IMR-90 (cell line): ENCODE results near the gene CFAP61. TPM values are rescaled to one million over a fixed set of nuclear protein-coding genes. Genes with fewer than 3 reads are reported as not detected.

Experiments
- ATAC-seq: fragments of 200-7000 bp; cut with Tn5 transposase; 2 replicates; pipeline ENCODE4 v1.9.1; 2020; ENCODE audit warnings: low read depth, mild to moderate bottlenecking, moderate library complexity
- BruUV-seq: library from RNA; stranded (reverse); fragments of 400-500 nt; replicated peaks from 2 replicates; lab custom pipeline; 2021; lab: Mats Ljungman, UMichigan
- CTCF ChIA-PET: fragments of 300-600 bp; formaldehyde crosslinking; extraction: SDS; loops from one replicate; lab custom pipeline; 2021; ENCODE audit warnings: antibody characterized with exemption; lab: Yijun Ruan, JAX
- POLR2A ChIA-PET: fragments of 300-600 bp; sonication (Branson Sonifier 250); formaldehyde crosslinking; loops from one replicate; lab custom pipeline; 2022; ENCODE audit warnings: antibody characterized with exemption; ENCODE audit not compliant: unreplicated experiment; lab: Charles Lee
- DNase-seq: peaks from one replicate; pipeline ENCODE4 v3.0.0; 2013
- H2AFZ ChIP-seq: replicated peaks from 2 replicates; pipeline ENCODE3; 2013; ENCODE audit warnings: low read length, mild to moderate bottlenecking; ENCODE audit not compliant: poor library complexity
- H2AK5ac ChIP-seq: 2 replicates; pipeline ENCODE4 v1.6.1; 2013; ENCODE audit warnings: low read depth, low read length, inconsistent platforms
- H2AK9ac ChIP-seq: replicated peaks from 2 replicates; pipeline ENCODE3; 2013; ENCODE audit warnings: mild to moderate bottlenecking, low read depth, low read length, moderate library complexity; ENCODE audit not compliant: poor library complexity
- H2BK120ac ChIP-seq: 2 replicates; pipeline ENCODE4 v1.6.1; 2013; ENCODE audit warnings: low read depth, low read length, inconsistent platforms
- H2BK15ac ChIP-seq: 3 replicates; pipeline ENCODE4 v1.6.1; 2013; ENCODE audit warnings: low read depth, low read length, inconsistent platforms
- H2BK20ac ChIP-seq: 2 replicates; pipeline ENCODE4 v1.6.1; 2013; ENCODE audit warnings: low read depth, mild to moderate bottlenecking, inconsistent platforms, low read length, moderate library complexity
- H2BK5ac ChIP-seq: 2 replicates; pipeline ENCODE4 v1.6.1; 2013; ENCODE audit warnings: mild to moderate bottlenecking, low read depth, low read length, inconsistent platforms; ENCODE audit not compliant: poor library complexity, severe bottlenecking
- H3K14ac ChIP-seq: replicated peaks from 2 replicates; pipeline ENCODE4 v1.6.1; 2013; ENCODE audit warnings: low read depth, low read length, inconsistent platforms
- H3K18ac ChIP-seq: 2 replicates; pipeline ENCODE4 v1.6.1; 2013; ENCODE audit warnings: low read depth, low read length, control low read depth
- H3K23ac ChIP-seq: 2 replicates; pipeline ENCODE4 v1.6.1; 2013; ENCODE audit warnings: low read depth, low read length, inconsistent platforms
- H3K27ac ChIP-seq: 2 replicates; pipeline ENCODE4 v1.5.1; 2013; ENCODE audit warnings: mild to moderate bottlenecking, control low read depth, low read length; ENCODE audit not compliant: insufficient read depth
- H3K27me3 ChIP-seq: 2 replicates; pipeline ENCODE4 v1.6.1; 2013; ENCODE audit warnings: low read length; ENCODE audit not compliant: control insufficient read depth, insufficient read depth
- H3K36me3 ChIP-seq: 2 replicates; pipeline ENCODE4 v1.6.1; 2013; ENCODE audit warnings: low read length, mixed read lengths; ENCODE audit not compliant: control insufficient read depth, insufficient read depth
- H3K4ac ChIP-seq: 2 replicates; pipeline ENCODE4 v1.6.1; 2013; ENCODE audit warnings: low read depth, low read length, inconsistent platforms
- H3K4me1 ChIP-seq: 2 replicates; pipeline ENCODE4 v1.6.1; 2013; ENCODE audit warnings: low read length, mixed read lengths; ENCODE audit not compliant: control insufficient read depth, insufficient read depth
- H3K4me2 ChIP-seq: 2 replicates; pipeline ENCODE4 v1.6.1; 2013; ENCODE audit warnings: low read depth, mild to moderate bottlenecking, control low read depth, low read length, moderate library complexity
- H3K4me3 ChIP-seq: 2 replicates; pipeline ENCODE4 v1.5.1; 2013; ENCODE audit warnings: low read depth, mild to moderate bottlenecking, control low read depth, low read length, moderate library complexity; ENCODE audit not compliant: insufficient read depth
- H3K56ac ChIP-seq: 2 replicates; pipeline ENCODE4 v1.6.1; 2013; ENCODE audit warnings: low read length, inconsistent platforms; ENCODE audit not compliant: insufficient read depth; ENCODE audit errors: extremely low read depth
- H3K79me1 ChIP-seq, 2 experiments: 2 replicates each; pipeline ENCODE4 v1.6.1; 2013; ENCODE audit warnings: low read length in 2 of 2, inconsistent platforms in 1 of 2, low read depth in 1 of 2
- H3K9ac ChIP-seq: 2 replicates; pipeline ENCODE4 v1.6.1; 2013; ENCODE audit warnings: low read depth, low read length, control low read depth
- H3K9me1 ChIP-seq: 2 replicates; pipeline ENCODE4 v1.6.1; 2013; ENCODE audit warnings: low read length, inconsistent platforms; ENCODE audit not compliant: insufficient read depth
- H3K9me3 ChIP-seq: 2 replicates; pipeline ENCODE4 v1.6.1; 2013; ENCODE audit warnings: low read length; ENCODE audit not compliant: control insufficient read depth, insufficient read depth
- H4K20me1 ChIP-seq: 2 replicates; pipeline ENCODE4 v1.6.1; 2013; ENCODE audit warnings: low read length, inconsistent platforms; ENCODE audit not compliant: insufficient read depth
- H4K5ac ChIP-seq: 2 replicates; pipeline ENCODE4 v1.6.1; 2013; ENCODE audit warnings: mild to moderate bottlenecking, low read depth, low read length, control low read depth
- H4K8ac ChIP-seq, 2 experiments: 2 replicates each; pipeline ENCODE4 v1.6.1; 2013; ENCODE audit warnings: low read depth in 2 of 2, low read length in 2 of 2, control low read depth in 1 of 2, inconsistent platforms in 1 of 2
- H4K91ac ChIP-seq: 2 replicates; pipeline ENCODE4 v1.6.1; 2013; ENCODE audit warnings: low read depth, low read length, inconsistent platforms; ENCODE audit not compliant: insufficient read depth
- BHLHE40 ChIP-seq: fragments of 150-350 bp; IDR thresholded peaks from 2 replicates; pipeline ENCODE4 v1.6.1; 2016; ENCODE audit warnings: mild to moderate bottlenecking, low read depth, low read length
- CEBPB ChIP-seq: IDR thresholded peaks from 2 replicates; pipeline ENCODE4 v1.6.1; 2012; ENCODE audit warnings: low read depth, low read length, improper control_type of control experiment
- CHD1 ChIP-seq: IDR thresholded peaks from 2 replicates; pipeline ENCODE4 v1.6.1; 2012; ENCODE audit warnings: low read depth, low read length, improper control_type of control experiment
- ELK1 ChIP-seq: fragments of 150-350 bp; IDR thresholded peaks from 2 replicates; pipeline ENCODE4 v1.6.1; 2016; ENCODE audit warnings: low read depth, mild to moderate bottlenecking, low read length, moderate library complexity, borderline replicate concordance
- FOS ChIP-seq: fragments of 150-350 bp; IDR thresholded peaks from 2 replicates; pipeline ENCODE4 v1.6.1; 2016; ENCODE audit warnings: low read depth, low read length
- NFE2L2 ChIP-seq: fragments of 150-350 bp; IDR thresholded peaks from 2 replicates; pipeline ENCODE4 v1.6.1; 2016; ENCODE audit warnings: low read depth, mild to moderate bottlenecking, low read length
- POLR2A ChIP-seq: IDR thresholded peaks from 2 replicates; pipeline ENCODE4 v1.6.1; 2012; ENCODE audit warnings: mild to moderate bottlenecking, low read depth, low read length
- RCOR1 ChIP-seq: IDR thresholded peaks from 2 replicates; pipeline ENCODE4 v1.6.1; 2012; ENCODE audit warnings: mild to moderate bottlenecking, low read length, improper control_type of control experiment; ENCODE audit not compliant: insufficient replicate concordance
- RFX5 ChIP-seq: IDR thresholded peaks from 2 replicates; pipeline ENCODE4 v1.8.0; 2012; ENCODE audit warnings: low read depth, mild to moderate bottlenecking, low read length, moderate library complexity
- SMC3 ChIP-seq: fragments of 150-350 bp; IDR thresholded peaks from 2 replicates; pipeline ENCODE4 v1.6.1; 2016; ENCODE audit warnings: low read depth, mild to moderate bottlenecking, antibody characterized with exemption, low read length, moderate library complexity
- USF2 ChIP-seq: fragments of 150-350 bp; IDR thresholded peaks from 2 replicates; pipeline ENCODE4 v1.6.1; 2017; ENCODE audit warnings: mild to moderate bottlenecking, antibody characterized with exemption, low read length, low read depth
- WGBS, 2 experiments: methylation state at CpG; one replicate each; pipeline versions ENCODE4 v1.1.5 to v1.1.7; 2013; ENCODE audit warnings: missing lambda C conversion rate in 2 of 2; ENCODE audit not compliant: insufficient read length in 1 of 2; ENCODE audit errors: extremely low coverage in 2 of 2; 5-methylcytosine and 5-hydroxymethylcytosine counted together
- dilution Hi-C: fragments of 300-500 bp; cut with HindIII; formaldehyde crosslinking; loops from one replicate; pipeline ENCODE4 v1.14.3; 2018; ENCODE audit warnings: low sequenced_read_pairs; ENCODE audit not compliant: unreplicated experiment
- in situ Hi-C: fragments of 300-500 bp; cut with MboI; formaldehyde crosslinking; loops from 3 replicates; pipeline ENCODE4 v1.14.3; 2019; ENCODE audit warnings: low sequenced_read_pairs, inconsistent platforms, mixed read lengths
- intact Hi-C: fragments of 100-400 bp; cut with micrococcal nuclease; formaldehyde crosslinking; loops from 2 replicates; pipeline ENCODE4 v1.10.0; 2022
- polyA plus RNA-seq, 3 experiments: library from polyadenylated mRNA; depleted of rRNA; stranded (reverse); fragments of >200 nt; gene quantifications; 2 replicates each; pipeline ENCODE4 v1.2.3, GENCODE V29; 2012; ENCODE audit warnings: low replicate concordance in 1 of 3
- total RNA-seq: library from RNA; depleted of rRNA; stranded (reverse); fragments of >200 nt; gene quantifications from 2 replicates; pipeline ENCODE4 v1.2.3, GENCODE V29; 2012

CFAP61 gene
- total and polyA plus RNA-seq, 2 of the 4 experiments (the other 2 are of a cell fraction), result 0.07 TPM; not detected in 1

- no TSS peak for BruUV-seq
- Histone ChIP-seq H3K4me3 (no peak overlapping the region), H3K9me1 (no peaks in the 10 kb centered on the region), H3K23ac (no peak overlapping the region), H3K4me2 (no peak overlapping the region), H3K18ac (no peak overlapping the region), H3K27ac (no peak overlapping the region), H4K20me1 (no peaks in the 10 kb centered on the region), H3K56ac (no peak overlapping the region), H3K4ac (no peak overlapping the region), H3K9ac (no peak overlapping the region), H2BK20ac (no peak overlapping the region), H2AFZ (no peak overlapping the region), H3K14ac (no peak overlapping the region), H3K79me1 (no peaks in the 10 kb centered on the region), H4K8ac (no peak overlapping the region), H3K4me1 (no peaks in the 10 kb centered on the region), H2AK9ac (no peak overlapping the region), H2AK5ac (no peak overlapping the region), H2BK15ac (no peak overlapping the region), H3K27me3 (peaks cover 6% of the 10 kb centered on the region), H3K36me3 (no peaks in the 10 kb centered on the region), H2BK120ac (no peak overlapping the region), H3K9me3 (no peaks in the 10 kb centered on the region), H4K5ac (no peak overlapping the region), H4K91ac (no peak overlapping the region), H2BK5ac (no peak overlapping the region)
- DNase-seq (no peak), ATAC-seq (no peak)
- TF ChIP-seq RCOR1, result no peak
- no peak for TF ChIP-seq FOS
- no peak for TF ChIP-seq SMC3
- TF ChIP-seq ELK1, result no peak
- TF ChIP-seq RFX5, result no peak
- no peak for TF ChIP-seq CEBPB
- no peak for TF ChIP-seq USF2
- no peak for TF ChIP-seq CHD1
- no peak for TF ChIP-seq BHLHE40
- TF ChIP-seq POLR2A, result no peak
- no peak for TF ChIP-seq NFE2L2
- ChIA-PET POLR2A (no interaction called here), CTCF (no interaction called here)
- intact Hi-C loops (no loop called here), in situ Hi-C loops (no loop called here), dilution Hi-C loops (no loop called here)
- WGBS, 2 experiments, result 58% methylated on average over 4 of the region's 8 CpGs; no CpG with 5 or more reads in 1 of the 2 experiments
Measured at GRCh38 chr20:20202768-20203167, 150.4 kb downstream of the CFAP61 start.
